ENCODE data around the gene NUDT4B. TPM values are rescaled to one million over a fixed set of nuclear protein-coding genes. Genes with fewer than 3 reads are reported as not detected.

The NUDT4B gene
- total RNA-seq: 34.7 and 51.4 TPM in 2 replicates

DNA sequence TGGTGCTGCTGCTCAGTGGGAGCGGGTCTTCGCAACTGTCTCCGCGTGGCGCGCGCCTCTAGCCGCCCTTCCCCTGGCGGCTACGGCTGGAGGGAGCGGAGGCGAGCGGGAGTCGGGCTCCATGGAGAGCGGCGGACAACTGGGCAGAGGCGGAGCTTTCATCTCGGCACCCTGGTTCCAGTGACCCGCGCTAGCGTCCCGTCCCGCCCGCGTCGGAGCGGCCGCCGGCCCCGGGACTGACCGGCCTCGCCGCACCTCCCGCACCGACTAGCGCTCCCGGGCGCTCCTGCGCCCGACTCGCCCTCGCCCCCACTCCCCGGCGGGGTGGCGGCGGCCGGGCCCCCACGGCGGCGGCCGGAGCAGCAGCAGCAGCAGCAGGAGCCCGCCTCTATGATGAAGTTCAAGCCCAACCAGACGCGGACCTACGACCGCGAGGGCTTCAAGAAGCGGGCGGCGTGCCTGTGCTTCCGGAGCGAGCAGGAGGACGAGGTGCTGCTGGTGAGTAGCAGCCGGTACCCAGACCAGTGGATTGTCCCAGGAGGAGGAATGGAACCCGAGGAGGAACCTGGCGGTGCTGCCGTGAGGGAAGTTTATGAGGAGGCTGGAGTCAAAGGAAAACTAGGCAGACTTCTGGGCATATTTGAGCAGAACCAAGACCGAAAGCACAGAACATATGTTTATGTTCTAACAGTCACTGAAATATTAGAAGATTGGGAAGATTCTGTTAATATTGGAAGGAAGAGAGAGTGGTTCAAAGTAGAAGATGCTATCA, at the start of gene NUDT4B:
Gene NUDT4B, plus strand, starts transcription at position 212 of the 772 bp plus-strand sequence. Its CDS starts 179 bp downstream, at position 391.

Small RNA genes lying within 50 kb of the gene (small RNA-seq; reads per million reads assigned to genes)
- gene RNU6-1171P: not detected

Other genes starting within 250 kb of the NUDT4B start
- 52.9 and 60.0 TPM in 2 replicates for gene NBPF14, start 152.8 kb upstream of the NUDT4B start, total RNA-seq
- 288 and 420 TPM in 2 replicates for gene PDE4DIP, start 95.7 kb downstream of the NUDT4B start, total RNA-seq